NCI-H510A treated with DMSO at 0.1 percent for 48 hours (cell line): Measurements from ENCODE around the gene ANP32A.

Source experiments
- DNase-seq: peaks from one replicate; lab custom pipeline; 2025; lab: John Stamatoyannopoulos, UW

ANP32A gene

GRCh38 chr15:68819495-68820294, 1.0 kb downstream of the ANP32A start:
- peak; percentile 11 for DNase-seq

GRCh38 chr15:68818769-68819494, 1.8 kb downstream of the ANP32A start:
- DNase-seq: no peak

GRCh38 chr15:68818066-68818768, 2.5 kb downstream of the ANP32A start:
- DNase-seq: peak; percentile 26

GRCh38 chr15:68817304-68818065, 3.2 kb downstream of the ANP32A start:
- DNase-seq: peak; percentile 34

- DNase-seq: peak; percentile 34
Observed at GRCh38 chr15:68816795-68817303, 3.8 kb downstream of the ANP32A start.

- no peak for DNase-seq
Observed at GRCh38 chr15:68816158-68816557, 4.5 kb downstream of the ANP32A start.

GRCh38 chr15:68815598-68815997, 5.1 kb downstream of the ANP32A start:
- no peak for DNase-seq

- no peak for DNase-seq
Observed at GRCh38 chr15:68814596-68814995, 6.1 kb downstream of the ANP32A start.

GRCh38 chr15:68812597-68813431, 7.9 kb downstream of the ANP32A start:
- DNase-seq: no peak

GRCh38 chr15:68812069-68812468, 8.6 kb downstream of the ANP32A start:
- DNase-seq: no peak

GRCh38 chr15:68809517-68809916, 11.2 kb downstream of the ANP32A start:
- DNase-seq: no peak

GRCh38 chr15:68808770-68809169, 11.9 kb downstream of the ANP32A start:
- no peak for DNase-seq

- DNase-seq: no peak
Observed at GRCh38 chr15:68808091-68808490, 12.6 kb downstream of the ANP32A start.

GRCh38 chr15:68807249-68807648, 13.4 kb downstream of the ANP32A start:
- DNase-seq: no peak

GRCh38 chr15:68806220-68807060, 14.3 kb downstream of the ANP32A start:
- DNase-seq: no peak

GRCh38 chr15:68802373-68802772, 18.3 kb downstream of the ANP32A start:
- no peak for DNase-seq

- no peak for DNase-seq
Observed at GRCh38 chr15:68801572-68802148, 19.0 kb downstream of the ANP32A start.

GRCh38 chr15:68800875-68801274, 19.8 kb downstream of the ANP32A start:
- no peak for DNase-seq

- DNase-seq: no peak
Observed at GRCh38 chr15:68798346-68799094, 22.2 kb downstream of the ANP32A start.
